GM18505 (cell line): Measurements from ENCODE around the gene RHCG.

Experiments used
- ATAC-seq: cut with Tn5 transposase; IDR thresholded peaks from one replicate; pipeline ENCODE4 v1.9.1; 2021; ENCODE audit not compliant: unreplicated experiment
- POLR2A ChIP-seq: IDR thresholded peaks from 4 replicates; pipeline ENCODE4 v1.6.1; 2011; ENCODE audit warnings: borderline replicate concordance; ENCODE audit not compliant: insufficient read depth, insufficient read length; ENCODE audit errors: extremely low read depth

The RHCG gene

GRCh38 chr15:89496155-89497098 is at the start of gene RHCG:
TSS of gene RHCG (minus strand) at chr15:89496583. CDS start at chr15:89496544, 39 bp downstream.
- no peak for ATAC-seq
- TF ChIP-seq POLR2A = no peak

DNA sequence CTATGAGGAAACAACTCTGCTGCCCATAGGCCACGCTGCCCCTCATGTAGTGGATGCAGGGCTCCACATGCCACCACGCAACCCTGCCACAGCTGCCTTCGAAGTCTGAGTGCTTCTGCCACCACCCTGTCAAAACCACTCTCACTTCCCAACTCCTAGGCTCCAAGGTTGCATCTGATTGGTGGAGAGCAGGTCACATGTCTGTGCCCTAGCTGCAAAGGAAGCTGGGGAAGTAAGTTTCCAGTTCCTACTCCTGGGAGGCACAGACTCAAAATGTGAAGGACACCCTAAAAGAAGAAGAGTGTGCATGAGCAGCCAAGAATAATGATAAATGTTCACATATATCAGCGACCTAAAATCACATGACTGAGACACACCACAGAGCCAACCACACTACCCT is 47.0 kb upstream of the RHCG start:
- no peak for ATAC-seq
- TF ChIP-seq POLR2A = no peak

DNA sequence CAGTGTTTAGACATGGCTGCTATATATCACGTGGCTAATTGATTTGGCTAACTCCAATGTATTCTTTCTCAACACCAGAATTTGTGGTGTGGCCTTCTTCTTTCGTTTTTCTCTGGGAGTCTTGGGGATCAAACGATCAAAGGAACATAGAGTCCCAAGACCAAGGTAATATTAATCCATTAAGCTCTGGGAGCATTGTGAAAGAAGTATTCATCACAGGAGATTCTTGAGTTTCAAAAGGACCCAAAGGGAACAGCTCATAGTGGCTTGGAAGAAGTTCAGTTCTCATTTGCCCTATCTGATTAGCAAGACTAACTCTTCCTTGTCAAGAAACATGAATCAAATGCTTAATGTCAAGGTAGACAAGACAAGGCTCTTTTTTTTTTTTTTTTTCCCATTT is 46.0 kb upstream of the RHCG start:
- ATAC-seq = no peak
- TF ChIP-seq POLR2A = no peak

DNA sequence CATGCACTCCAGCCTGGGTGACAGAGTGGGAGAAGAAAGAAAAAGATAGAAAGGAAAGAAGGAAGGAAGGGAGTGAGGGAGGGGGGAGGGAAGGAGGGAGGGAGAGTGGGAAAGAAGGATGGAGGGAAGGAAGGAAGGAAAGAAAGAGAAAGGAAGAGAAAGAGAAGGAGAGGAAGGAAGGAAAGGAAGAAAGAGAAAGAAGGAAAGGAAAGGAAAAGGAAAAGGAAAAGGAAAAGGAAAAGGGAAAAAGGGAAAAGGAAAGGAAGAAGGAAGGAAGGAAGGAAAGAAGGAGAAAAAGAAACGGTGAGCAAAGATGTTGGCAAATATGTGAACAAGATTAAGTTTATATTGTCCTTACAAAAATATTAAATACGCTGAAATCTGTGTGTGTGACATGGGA is 42.6 kb upstream of the RHCG start:
- no peak for ATAC-seq
- no peak for TF ChIP-seq POLR2A

DNA sequence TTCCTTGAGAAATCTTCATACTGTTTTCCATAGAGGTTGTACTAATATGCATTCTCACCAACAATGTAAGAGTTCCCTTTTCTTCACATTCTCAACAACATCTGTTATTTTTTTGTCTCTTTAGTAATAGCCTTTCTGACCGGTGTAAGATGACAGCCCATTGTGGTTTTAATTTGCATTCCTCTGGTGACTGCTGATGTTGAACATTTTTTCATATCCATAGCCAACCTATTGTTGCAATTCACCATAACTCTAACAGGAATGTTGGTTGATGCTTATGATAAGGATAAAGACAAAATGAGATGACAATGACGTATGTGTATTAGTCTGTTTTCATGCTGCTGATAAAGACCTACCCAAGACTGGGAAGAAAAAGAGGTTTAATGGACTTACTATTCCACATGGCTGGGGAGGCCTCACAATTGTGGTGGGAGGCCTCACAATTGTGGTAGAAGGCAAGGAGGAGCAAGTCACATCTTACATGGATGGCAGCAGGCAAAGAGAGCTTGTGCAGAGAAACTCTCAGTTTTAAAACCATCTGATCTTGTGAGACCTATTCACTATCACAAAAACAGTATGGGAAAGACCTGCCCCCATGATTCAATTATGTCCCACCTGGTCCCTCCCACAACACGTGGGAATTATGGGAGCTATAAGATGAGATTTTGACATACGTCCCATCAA is 37.6 kb upstream of the RHCG start:
- ATAC-seq = no peak
- TF ChIP-seq POLR2A = no peak

GRCh38 chr15:89531796-89532537 is 35.6 kb upstream of the RHCG start:
- ATAC-seq = no peak
- TF ChIP-seq POLR2A = no peak

DNA sequence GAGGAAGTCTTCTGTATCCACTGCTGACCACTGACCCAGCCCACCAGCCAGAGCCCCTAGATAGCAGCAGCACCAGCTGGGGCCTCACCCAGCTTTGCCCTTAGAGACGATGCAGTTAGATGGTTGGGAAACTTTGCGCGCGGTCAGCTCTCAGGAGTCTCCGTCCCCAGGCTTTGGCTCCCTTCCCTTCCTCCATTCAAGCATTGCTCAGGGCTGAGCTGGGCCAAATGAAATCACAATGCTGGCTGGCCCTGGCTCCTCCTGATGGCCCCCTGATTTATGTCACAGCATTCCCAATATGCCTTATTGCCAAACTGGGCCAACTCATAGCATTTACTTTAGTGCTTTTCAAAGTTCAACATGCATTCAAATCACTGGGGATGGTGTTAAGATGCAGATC is 34.6 kb upstream of the RHCG start:
- TF ChIP-seq POLR2A = no peak
- no peak for ATAC-seq

DNA sequence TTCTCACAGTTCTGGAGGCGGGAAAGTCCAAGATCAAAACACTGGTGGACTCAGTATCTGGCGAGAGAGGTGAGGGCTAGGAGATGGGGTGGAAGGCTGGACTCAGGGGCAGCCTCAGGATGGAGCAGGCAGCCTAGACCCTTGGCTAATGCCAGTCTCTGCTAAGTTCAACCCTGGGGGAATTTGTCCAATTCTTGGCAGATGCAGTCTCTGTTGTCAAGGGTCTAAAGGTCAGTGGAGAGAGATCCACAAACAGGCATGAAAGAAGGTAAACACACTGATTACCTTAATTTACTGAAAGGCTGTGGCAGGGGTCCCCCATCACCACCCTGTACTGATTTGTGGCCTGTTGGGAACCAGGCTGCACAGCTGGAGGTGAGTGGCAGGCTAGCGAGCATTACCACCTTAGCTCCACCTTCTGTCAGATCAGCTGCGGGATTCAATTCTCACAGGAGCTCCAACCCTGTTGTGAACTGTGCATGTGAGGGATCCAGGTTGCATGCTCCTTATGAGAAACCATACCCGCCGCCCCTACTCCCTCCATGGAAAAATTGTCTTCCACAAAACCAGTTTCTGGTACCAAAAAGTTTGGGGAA is 32.5 kb upstream of the RHCG start:
- no peak for TF ChIP-seq POLR2A
- no peak for ATAC-seq

GRCh38 chr15:89526601-89527441 is 30.4 kb upstream of the RHCG start:
- no peak for TF ChIP-seq POLR2A
- no peak for ATAC-seq

DNA sequence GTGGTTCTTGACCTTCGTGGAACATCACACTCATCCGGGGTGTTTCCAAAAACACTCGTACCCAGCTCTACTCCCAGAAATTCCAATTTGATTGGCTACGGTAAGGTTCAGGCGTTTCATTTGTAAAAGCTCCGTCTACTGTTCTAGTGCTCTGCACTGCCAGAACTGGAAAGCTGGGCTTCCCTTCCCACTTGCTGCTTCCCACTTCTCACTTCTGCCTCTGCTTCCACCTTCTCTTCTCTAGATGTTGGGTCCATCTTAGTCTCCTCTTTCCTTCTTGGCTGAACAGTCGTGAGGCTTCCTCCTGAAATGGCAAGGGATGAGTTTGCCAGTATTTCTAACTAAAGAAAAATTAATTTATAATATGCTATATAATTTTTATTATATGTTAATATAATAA is 29.8 kb upstream of the RHCG start:
- TF ChIP-seq POLR2A = no peak
- no peak for ATAC-seq

DNA sequence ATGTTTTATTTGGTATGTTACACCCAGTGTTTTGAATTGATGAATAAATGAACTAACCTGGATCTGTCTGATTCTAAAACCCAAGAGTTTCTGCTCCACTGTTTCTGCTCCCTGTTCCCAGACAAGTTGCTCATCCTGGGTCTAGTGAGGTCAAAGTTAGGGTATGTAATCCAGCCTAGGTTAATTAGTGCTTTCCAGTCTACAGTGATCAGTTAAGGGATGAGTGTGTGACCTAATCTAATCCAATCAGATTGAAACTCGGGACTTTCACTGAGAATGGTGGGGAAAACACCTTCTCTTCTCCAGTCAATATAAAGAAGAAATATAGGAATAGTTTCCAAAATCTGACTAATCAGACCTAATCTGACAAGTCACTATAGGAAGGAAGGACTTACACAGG is 27.8 kb upstream of the RHCG start:
- no peak for ATAC-seq
- TF ChIP-seq POLR2A = no peak

GRCh38 chr15:89523101-89523500 is 26.7 kb upstream of the RHCG start:
- no peak for TF ChIP-seq POLR2A
- no peak for ATAC-seq

DNA sequence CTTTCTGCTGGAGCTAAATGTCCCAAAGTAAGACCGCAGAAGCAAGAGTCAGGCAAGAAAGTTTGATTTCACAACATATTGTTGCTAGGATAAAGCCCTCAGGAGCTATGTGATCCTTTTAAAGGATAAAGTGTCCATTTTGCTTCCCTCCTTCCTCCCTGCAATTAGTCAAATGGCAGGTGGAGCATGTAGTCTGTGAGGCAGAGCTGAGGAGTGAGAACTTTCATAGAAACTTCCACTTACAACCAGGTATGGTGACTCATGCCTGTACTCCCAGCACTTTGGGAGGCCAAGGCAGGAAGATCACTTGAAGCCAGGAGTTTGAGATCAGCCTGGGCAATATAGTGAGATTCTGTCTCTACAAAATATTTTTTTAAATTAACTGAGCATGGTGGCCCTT is 25.2 kb upstream of the RHCG start:
- no peak for TF ChIP-seq POLR2A
- no peak for ATAC-seq

GRCh38 chr15:89515477-89515876 is 19.1 kb upstream of the RHCG start:
- ATAC-seq = no peak

More at GRCh38 chr15:89515477-89515876, 19.1 kb upstream of the RHCG start:
- TF ChIP-seq POLR2A = no peak
